Measurements from ENCODE around the gene CTNNAL1.

GRCh38 chr9:108919517-108919916 is 93.8 kb downstream of the CTNNAL1 start:
- TF ChIP-seq MAX (IDR thresholded peaks at IDR 0.05; ENCODE audit: low read depth) (no peak), CTCF (IDR thresholded peaks at IDR 0.05) (no peak), RFX5 (IDR thresholded peaks at IDR 0.05; ENCODE audit: low read length) (no peak), YY1 (IDR thresholded peaks at IDR 0.05; ENCODE audit: low read depth) (no peak)

All from SK-N-SH (cell line).